ENCODE measurements around the gene CIPC.

Gene CIPC, protein sequence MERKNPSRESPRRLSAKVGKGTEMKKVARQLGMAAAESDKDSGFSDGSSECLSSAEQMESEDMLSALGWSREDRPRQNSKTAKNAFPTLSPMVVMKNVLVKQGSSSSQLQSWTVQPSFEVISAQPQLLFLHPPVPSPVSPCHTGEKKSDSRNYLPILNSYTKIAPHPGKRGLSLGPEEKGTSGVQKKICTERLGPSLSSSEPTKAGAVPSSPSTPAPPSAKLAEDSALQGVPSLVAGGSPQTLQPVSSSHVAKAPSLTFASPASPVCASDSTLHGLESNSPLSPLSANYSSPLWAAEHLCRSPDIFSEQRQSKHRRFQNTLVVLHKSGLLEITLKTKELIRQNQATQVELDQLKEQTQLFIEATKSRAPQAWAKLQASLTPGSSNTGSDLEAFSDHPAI

DNA sequence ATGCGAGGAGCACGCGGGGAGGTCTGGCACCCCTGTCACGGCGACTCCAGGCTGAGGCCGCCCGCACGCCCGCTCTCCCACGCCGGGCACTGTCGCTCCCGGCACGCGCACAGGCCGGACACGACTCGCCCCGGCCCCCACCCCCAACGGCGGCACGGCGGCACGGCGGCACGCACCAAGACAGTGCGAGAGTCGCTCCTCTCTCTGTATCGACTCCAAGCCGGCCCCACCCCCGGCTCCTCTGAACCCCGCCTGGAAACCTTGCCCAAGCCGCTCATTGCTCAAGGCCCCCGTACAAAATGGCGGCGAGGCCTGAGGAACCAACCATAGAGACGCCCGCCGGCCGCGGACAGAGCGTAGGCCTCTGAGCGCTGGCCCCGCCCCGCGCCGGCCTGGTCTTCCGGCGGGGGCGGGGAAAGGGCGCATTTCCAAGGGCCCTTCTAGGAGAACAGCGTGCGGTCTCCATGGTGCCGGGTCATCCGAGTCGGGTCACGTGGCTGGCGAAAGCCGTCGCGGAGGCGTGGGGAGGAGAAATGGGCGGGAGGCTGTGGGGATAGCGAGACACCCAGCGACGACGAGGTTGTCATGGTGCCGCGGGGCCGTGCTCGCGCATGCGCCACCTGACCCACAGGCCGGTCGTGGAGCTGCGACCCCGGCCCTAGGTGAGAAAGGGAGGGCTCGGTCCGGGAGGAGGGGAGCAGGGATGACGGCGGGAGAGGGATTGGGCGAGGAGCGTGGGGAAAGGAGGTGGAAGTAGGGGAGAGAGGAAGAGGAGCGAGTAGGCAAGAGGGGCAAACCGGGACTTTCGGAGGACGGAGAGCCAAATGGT is at the start of gene CIPC:
TSS of gene CIPC (plus strand) at position 559 of the 829 bp plus-strand sequence. CDS start 7,451 bp downstream, outside the sequence.
- TF ChIP-seq, protein P1, sequence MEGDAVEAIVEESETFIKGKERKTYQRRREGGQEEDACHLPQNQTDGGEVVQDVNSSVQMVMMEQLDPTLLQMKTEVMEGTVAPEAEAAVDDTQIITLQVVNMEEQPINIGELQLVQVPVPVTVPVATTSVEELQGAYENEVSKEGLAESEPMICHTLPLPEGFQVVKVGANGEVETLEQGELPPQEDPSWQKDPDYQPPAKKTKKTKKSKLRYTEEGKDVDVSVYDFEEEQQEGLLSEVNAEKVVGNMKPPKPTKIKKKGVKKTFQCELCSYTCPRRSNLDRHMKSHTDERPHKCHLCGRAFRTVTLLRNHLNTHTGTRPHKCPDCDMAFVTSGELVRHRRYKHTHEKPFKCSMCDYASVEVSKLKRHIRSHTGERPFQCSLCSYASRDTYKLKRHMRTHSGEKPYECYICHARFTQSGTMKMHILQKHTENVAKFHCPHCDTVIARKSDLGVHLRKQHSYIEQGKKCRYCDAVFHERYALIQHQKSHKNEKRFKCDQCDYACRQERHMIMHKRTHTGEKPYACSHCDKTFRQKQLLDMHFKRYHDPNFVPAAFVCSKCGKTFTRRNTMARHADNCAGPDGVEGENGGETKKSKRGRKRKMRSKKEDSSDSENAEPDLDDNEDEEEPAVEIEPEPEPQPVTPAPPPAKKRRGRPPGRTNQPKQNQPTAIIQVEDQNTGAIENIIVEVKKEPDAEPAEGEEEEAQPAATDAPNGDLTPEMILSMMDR (IDR thresholded peaks at IDR 0.05; ENCODE audit: unreplicated experiment in 3 of 3) = no peak
- H3K27me3 Mint-ChIP-seq (ENCODE audit: low read depth) = no peaks in the 10 kb centered on the region
- H3K36me3 Mint-ChIP-seq (ENCODE audit: low read depth) = no peaks in the 10 kb centered on the region
- H3K9me3 Mint-ChIP-seq = no peaks in the 10 kb centered on the region
- peak within 1 kb of the TSS; percentile 88 to 96 (median 94) for H3K4me3 Mint-ChIP-seq
- H3K4me1 Mint-ChIP-seq = peaks cover 43% of the 10 kb centered on the region
- peak within 1 kb of the TSS; percentile 84 to 98 (median 96) for H3K27ac Mint-ChIP-seq

GRCh38 chr14:77051116-77051515 is 46.9 kb upstream of the CIPC start:
- H3K27ac Mint-ChIP-seq = peak overlapping the region; percentile 50 to 83 (median 62)
- no peak overlapping the region for H3K4me3 Mint-ChIP-seq
- no peaks in the 10 kb centered on the region for H3K36me3 Mint-ChIP-seq (ENCODE audit: low read depth)
- TF ChIP-seq, protein P1 (IDR thresholded peaks at IDR 0.05; ENCODE audit: unreplicated experiment in 3 of 3) = no peak
- no peaks in the 10 kb centered on the region for H3K27me3 Mint-ChIP-seq (ENCODE audit: low read depth)
- peaks cover 45% of the 10 kb centered on the region for H3K4me1 Mint-ChIP-seq
- peaks cover 3% of the 10 kb centered on the region for H3K9me3 Mint-ChIP-seq

DNA sequence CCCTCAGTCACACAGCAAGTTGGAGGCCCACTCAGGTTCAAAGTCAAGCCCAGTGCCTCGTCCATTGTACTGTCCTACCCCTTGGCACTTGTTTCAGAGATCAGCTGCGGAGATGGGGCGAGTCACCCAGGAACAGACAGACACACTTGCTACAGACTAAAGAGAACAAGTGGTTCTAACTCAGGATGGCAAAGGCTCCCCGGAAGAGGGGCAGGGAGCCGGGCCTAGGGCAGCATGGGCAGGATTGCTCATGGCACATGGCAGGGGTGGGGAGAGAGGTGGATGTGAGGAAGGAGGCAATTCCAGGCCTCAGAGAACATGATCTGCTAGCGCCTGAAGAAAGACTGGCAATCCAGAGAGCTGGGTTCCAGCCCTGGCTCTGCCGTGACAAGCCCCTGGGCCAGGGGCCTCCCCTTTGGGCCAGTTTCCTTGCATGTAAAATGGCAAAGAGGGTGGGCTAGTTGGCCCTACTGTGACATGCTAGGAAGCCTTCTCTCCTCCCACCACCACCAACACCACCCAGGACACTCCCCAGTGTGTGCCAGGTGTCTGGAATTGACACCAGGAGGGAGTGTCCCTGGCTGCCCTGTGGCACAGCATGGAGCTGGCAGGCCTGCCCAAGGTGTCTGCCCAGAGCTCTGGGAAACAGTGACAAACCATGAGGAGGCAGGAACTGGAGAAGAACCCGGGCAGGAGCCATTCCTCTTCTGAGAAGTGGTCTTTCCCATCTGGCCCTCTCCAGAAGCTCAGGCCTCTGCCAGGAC is 45.6 kb upstream of the CIPC start:
- Mint-ChIP-seq H3K4me3 (no peak overlapping the region), H3K36me3 (ENCODE audit: low read depth) (no peaks in the 10 kb centered on the region), H3K27me3 (ENCODE audit: low read depth) (no peaks in the 10 kb centered on the region), H3K4me1 (peaks cover 34% of the 10 kb centered on the region), H3K9me3 (peaks cover 3% of the 10 kb centered on the region), H3K27ac (peak overlapping the region; percentile 49 to 80 (median 70))
- TF ChIP-seq, protein P1 (IDR thresholded peaks at IDR 0.05; ENCODE audit: unreplicated experiment in 3 of 3) = no peak

DNA sequence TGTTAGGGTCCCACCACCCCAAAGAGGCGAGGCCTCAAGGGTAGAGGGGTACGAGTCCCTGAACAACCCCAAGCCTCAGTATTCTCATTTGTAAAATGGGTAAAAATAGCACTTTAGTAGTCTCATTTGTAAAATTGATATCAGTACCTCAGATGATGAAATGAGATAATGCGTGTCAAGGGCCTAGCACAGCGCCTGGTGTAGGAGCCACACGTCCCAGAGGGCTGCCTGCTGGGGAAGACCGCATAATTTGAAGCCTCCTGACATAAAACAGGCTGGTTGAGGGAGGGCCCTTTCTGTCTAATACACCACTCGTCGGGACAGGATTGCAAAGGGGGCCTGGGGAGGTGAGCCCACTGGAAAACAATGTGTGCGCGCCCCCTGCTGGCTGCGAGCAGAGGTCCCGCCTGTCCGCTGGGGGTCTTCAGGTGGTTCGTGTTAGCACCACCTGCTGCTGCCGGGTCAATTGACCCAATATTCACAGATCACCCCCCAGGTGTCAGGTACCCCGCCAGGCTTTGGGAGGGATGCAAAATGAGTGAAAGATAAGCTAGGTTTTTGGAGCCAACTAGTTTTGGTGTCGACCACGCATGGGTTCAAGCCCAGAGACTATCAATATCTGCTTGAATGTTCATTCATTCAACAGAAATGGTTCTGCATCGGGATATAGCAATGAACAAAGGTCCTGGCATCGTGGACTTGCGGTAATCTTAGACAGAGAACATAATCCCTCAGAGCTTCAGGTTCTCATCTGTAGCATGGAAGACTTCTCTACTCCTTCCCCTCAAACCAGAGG is 44.8 kb upstream of the CIPC start:
- Mint-ChIP-seq H3K4me3 (no peak overlapping the region), H3K27me3 (ENCODE audit: low read depth) (no peaks in the 10 kb centered on the region), H3K9me3 (peaks cover 3% of the 10 kb centered on the region), H3K27ac (peak overlapping the region in 2 of 3 experiments; percentile 55 to 70), H3K36me3 (ENCODE audit: low read depth) (no peaks in the 10 kb centered on the region), H3K4me1 (peaks cover 31% of the 10 kb centered on the region)
- TF ChIP-seq, protein P1 (IDR thresholded peaks at IDR 0.05; ENCODE audit: unreplicated experiment in 3 of 3) = peak; percentile 96 to 98 (median 96)

GRCh38 chr14:77055306-77055705 is 42.8 kb upstream of the CIPC start:
- peaks cover 3% of the 10 kb centered on the region for H3K9me3 Mint-ChIP-seq
- H3K4me3 Mint-ChIP-seq = no peak overlapping the region
- H3K27me3 Mint-ChIP-seq (ENCODE audit: low read depth) = peaks cover 7% of the 10 kb centered on the region
- TF ChIP-seq, protein P1 (IDR thresholded peaks at IDR 0.05; ENCODE audit: unreplicated experiment in 3 of 3) = no peak
- no peak overlapping the region for H3K27ac Mint-ChIP-seq
- H3K36me3 Mint-ChIP-seq (ENCODE audit: low read depth) = no peaks in the 10 kb centered on the region
- peaks cover 41% of the 10 kb centered on the region for H3K4me1 Mint-ChIP-seq
